Small intestine (tissue), 7 donors: Measurements from ENCODE around the gene EXOC3. TPM values are rescaled to one million over a fixed set of nuclear protein-coding genes. Genes with fewer than 3 reads are reported as not detected.

Experiments used
- DNase-seq, 2 donors: peaks; one replicate each; pipeline versions ENCODE4 v3.0.0 to v3.0.0-alpha.2; 2013
- FAIRE-seq: peaks from 2 replicates; lab custom pipeline; 2012; peaks lifted over from hg19 to GRCh38; lab: Jason Lieb, UNC
- H3K27ac ChIP-seq, 3 donors: one replicate each; pipeline ENCODE4 v1.5.1; 2013; ENCODE audit warnings: low read length in 2 of 3, mild to moderate bottlenecking in 2 of 3, control low read depth in 1 of 3, inconsistent platforms in 1 of 3, low read depth in 1 of 3, moderate library complexity in 1 of 3
- H3K27me3 ChIP-seq, 3 donors: one replicate each; pipeline ENCODE4 v1.6.1; 2013; ENCODE audit warnings: low read length in 3 of 3, inconsistent platforms in 1 of 3; ENCODE audit not compliant: control insufficient read depth in 3 of 3, insufficient read depth in 3 of 3
- H3K36me3 ChIP-seq, 3 donors: one replicate each; pipeline ENCODE4 v1.6.1; 2013; ENCODE audit warnings: low read length in 3 of 3, inconsistent platforms in 1 of 3, low read depth in 1 of 3, mild to moderate bottlenecking in 1 of 3, moderate library complexity in 1 of 3; ENCODE audit not compliant: control insufficient read depth in 3 of 3, insufficient read depth in 2 of 3
- H3K4me1 ChIP-seq, 3 donors: one replicate each; pipeline ENCODE4 v1.6.1; 2013; ENCODE audit warnings: low read length in 2 of 3, inconsistent platforms in 1 of 3, low read depth in 1 of 3, mild to moderate bottlenecking in 1 of 3, moderate library complexity in 1 of 3; ENCODE audit not compliant: control insufficient read depth in 3 of 3, insufficient read depth in 2 of 3
- H3K4me3 ChIP-seq, 3 donors: one replicate each; pipeline ENCODE4 v1.5.1; 2013; ENCODE audit warnings: low read length in 3 of 3, control low read depth in 1 of 3, inconsistent platforms in 1 of 3, low read depth in 1 of 3, mild to moderate bottlenecking in 1 of 3, moderate library complexity in 1 of 3
- H3K9me3 ChIP-seq, 2 donors: one replicate each; pipeline ENCODE4 v1.6.1; 2013; ENCODE audit warnings: low read depth in 1 of 2, low read length in 1 of 2; ENCODE audit not compliant: control insufficient read depth in 2 of 2, insufficient read depth in 1 of 2
- WGBS, 3 donors: extraction: QIAGEN DNeasy Blood & Tissue Kit; methylation state at CpG; one replicate each; pipeline ENCODE4 v1.1.7; 2013; 5-methylcytosine and 5-hydroxymethylcytosine counted together
- polyA plus RNA-seq, 4 donors: library from polyadenylated mRNA; stranded (reverse) in 3 of 4; unstranded in 1 of 4; fragments of 200-250 nt in 3 of 4; fragments of 120-200 nt in 1 of 4; gene quantifications; one replicate each; pipeline versions ENCODE4 v1.2.1 to v1.2.3, GENCODE V29; 2013
- donor health status: healthy with polysubstance abuse.
- donor health status: control.
- donor health status: control.
- donor health status: Bipolar disorder and iron deficiency.
- donor health status: healthy.

Gene EXOC3
- polyA plus RNA-seq, 4 donors: 47.2 to 85.7 (median 64.4) TPM

GRCh38 chr5:458547-459353 is 15.8 kb downstream of the EXOC3 start:
- DNase-seq (no peak), FAIRE-seq (no peak)
- Histone ChIP-seq H3K27me3 (no peaks in the 10 kb centered on the region), H3K4me3 (no peak overlapping the region), H3K36me3 (peaks cover 12 to 77% (median 24%) of the 10 kb centered on the region in 3 donors), H3K27ac (no peak overlapping the region), H3K9me3 (no peaks in the 10 kb centered on the region), H3K4me1 (no peaks in the 10 kb centered on the region)
- 70 to 76% (median 73%) methylated on average over 17 of the region's 17 CpGs for WGBS, 3 donors

- DNase-seq (no peak), FAIRE-seq (no peak)
- H3K4me1 ChIP-seq: no peaks in the 10 kb centered on the region
- H3K9me3 ChIP-seq: no peaks in the 10 kb centered on the region
- peaks cover 12 to 79% (median 22%) of the 10 kb centered on the region in 3 donors for H3K36me3 ChIP-seq
- no peak overlapping the region for H3K27ac ChIP-seq
- no peaks in the 10 kb centered on the region for H3K27me3 ChIP-seq
- 96 to 97% (median 96%) methylated on average over 24 of the region's 24 CpGs for WGBS, 3 donors
- H3K4me3 ChIP-seq: no peak overlapping the region
These were observed 16.7 kb downstream of the EXOC3 start for GRCh38 chr5:459562-460272.

GRCh38 chr5:460273-460625 is 17.3 kb downstream of the EXOC3 start:
- H3K27ac ChIP-seq: no peak overlapping the region
- WGBS, 3 donors: 98 to 100% (median 98%) methylated on average over 8 of the region's 8 CpGs
- no peaks in the 10 kb centered on the region for H3K27me3 ChIP-seq
- DNase-seq (no peak), FAIRE-seq (no peak)
- H3K4me1 ChIP-seq: no peaks in the 10 kb centered on the region
- H3K36me3 ChIP-seq: peaks cover 10 to 80% (median 22%) of the 10 kb centered on the region in 3 donors
- H3K4me3 ChIP-seq: no peak overlapping the region
- H3K9me3 ChIP-seq: no peaks in the 10 kb centered on the region

GRCh38 chr5:462051-462481 is 19.1 kb downstream of the EXOC3 start:
- WGBS, 3 donors: 95 to 97% (median 96%) methylated on average over 24 of the region's 24 CpGs
- Histone ChIP-seq H3K9me3 (no peaks in the 10 kb centered on the region), H3K27me3 (no peaks in the 10 kb centered on the region), H3K27ac (no peak overlapping the region), H3K36me3 (peaks cover 10 to 82% (median 18%) of the 10 kb centered on the region in 3 donors), H3K4me3 (no peak overlapping the region), H3K4me1 (no peaks in the 10 kb centered on the region)
- FAIRE-seq: no peak
- no peak for DNase-seq

- no peaks in the 10 kb centered on the region for H3K9me3 ChIP-seq
- no peaks in the 10 kb centered on the region for H3K27me3 ChIP-seq
- FAIRE-seq: no peak
- peaks cover 10 to 73% (median 14%) of the 10 kb centered on the region in 3 donors for H3K36me3 ChIP-seq
- DNase-seq: no peak
- no peak overlapping the region for H3K4me3 ChIP-seq
- no peak overlapping the region for H3K27ac ChIP-seq
- H3K4me1 ChIP-seq: no peaks in the 10 kb centered on the region
- 79 to 84% (median 79%) methylated on average over 7 of the region's 7 CpGs for WGBS, 3 donors
These were observed 20.3 kb downstream of the EXOC3 start for GRCh38 chr5:463301-463700.

GRCh38 chr5:463952-464351 is 21.0 kb downstream of the EXOC3 start:
- Histone ChIP-seq H3K4me3 (no peak overlapping the region), H3K9me3 (no peaks in the 10 kb centered on the region), H3K27ac (no peak overlapping the region), H3K27me3 (no peaks in the 10 kb centered on the region), H3K4me1 (no peaks in the 10 kb centered on the region), H3K36me3 (peaks cover 10 to 69% (median 14%) of the 10 kb centered on the region in 3 donors)
- 69 to 79% (median 69%) methylated on average over 18 of the region's 18 CpGs for WGBS, 3 donors
- FAIRE-seq: no peak
- peak in 1 of 2 donors; percentile 37 for DNase-seq

- Histone ChIP-seq H3K27ac (no peak overlapping the region), H3K36me3 (peaks cover 10 to 71% (median 14%) of the 10 kb centered on the region in 3 donors), H3K27me3 (no peaks in the 10 kb centered on the region), H3K4me3 (no peak overlapping the region), H3K4me1 (no peaks in the 10 kb centered on the region), H3K9me3 (no peaks in the 10 kb centered on the region)
- DNase-seq: no peak
- 92 to 95% (median 95%) methylated on average over 19 of the region's 19 CpGs for WGBS, 3 donors
- no peak for FAIRE-seq
These were observed 21.5 kb downstream of the EXOC3 start for GRCh38 chr5:464446-464842.

- H3K9me3 ChIP-seq: no peaks in the 10 kb centered on the region
- H3K4me1 ChIP-seq: no peaks in the 10 kb centered on the region
- WGBS, 3 donors: 95 to 98% (median 96%) methylated on average over 54 to 63 of the region's 63 CpGs
- H3K36me3 ChIP-seq: peaks cover 7 to 71% (median 11%) of the 10 kb centered on the region in 3 donors
- no peak overlapping the region for H3K27ac ChIP-seq
- FAIRE-seq (no peak), DNase-seq (no peak)
- H3K27me3 ChIP-seq: no peaks in the 10 kb centered on the region
- no peak overlapping the region for H3K4me3 ChIP-seq
These were observed 22.0 kb downstream of the EXOC3 start for GRCh38 chr5:464843-465590.
